ENCODE results near the gene CECR2. TPM values are rescaled to one million over a fixed set of nuclear protein-coding genes. Genes with fewer than 3 reads are reported as not detected.

The CECR2 gene
- polyA plus RNA-seq, 2 donors: 0.09 to 0.33 TPM

DNA sequence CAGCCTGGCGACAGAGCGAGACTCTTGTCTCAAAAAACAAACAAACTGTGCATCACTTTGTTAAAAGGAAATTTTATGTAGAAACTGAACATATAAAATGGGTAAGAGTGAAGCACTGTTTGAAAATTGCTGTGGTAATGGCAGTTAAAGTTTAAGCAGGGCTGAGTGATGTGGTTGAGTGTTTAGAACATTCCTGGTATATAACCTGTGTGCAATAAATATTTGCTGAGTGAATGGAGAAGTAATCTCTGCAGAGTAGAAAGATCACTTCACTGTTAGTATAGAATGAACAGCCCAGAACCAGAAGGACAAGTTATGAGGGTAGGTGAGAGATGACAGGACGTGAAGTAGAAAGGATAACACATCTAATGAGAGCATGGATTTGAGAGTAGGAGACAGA, 27.3 kb downstream of the CECR2 start:
- Histone ChIP-seq H3K4me1 (ENCODE audit: control insufficient read depth in 2 of 2, insufficient read depth in 2 of 2, low read length in 1 of 2) (no peaks in the 10 kb centered on the region), H3K4me3 (ENCODE audit: low read depth in 1 of 2, low read length in 2 of 2) (no peak overlapping the region), H3K9me3 (ENCODE audit: control insufficient read depth in 2 of 2, insufficient read depth in 1 of 2, low read depth in 1 of 2, low read length in 1 of 2) (no peaks in the 10 kb centered on the region), H3K36me3 (ENCODE audit: control insufficient read depth in 2 of 2, insufficient read depth in 2 of 2, low read length in 1 of 2) (no peaks in the 10 kb centered on the region), H3K27ac (ENCODE audit: low read depth in 2 of 2, low read length in 1 of 2) (no peak overlapping the region), H3K27me3 (ENCODE audit: control insufficient read depth in 1 of 2, insufficient read depth in 2 of 2, low read length in 2 of 2) (no peaks in the 10 kb centered on the region)
- 69 to 76% methylated on average over 3 of the region's 3 CpGs for WGBS, 2 donors

DNA sequence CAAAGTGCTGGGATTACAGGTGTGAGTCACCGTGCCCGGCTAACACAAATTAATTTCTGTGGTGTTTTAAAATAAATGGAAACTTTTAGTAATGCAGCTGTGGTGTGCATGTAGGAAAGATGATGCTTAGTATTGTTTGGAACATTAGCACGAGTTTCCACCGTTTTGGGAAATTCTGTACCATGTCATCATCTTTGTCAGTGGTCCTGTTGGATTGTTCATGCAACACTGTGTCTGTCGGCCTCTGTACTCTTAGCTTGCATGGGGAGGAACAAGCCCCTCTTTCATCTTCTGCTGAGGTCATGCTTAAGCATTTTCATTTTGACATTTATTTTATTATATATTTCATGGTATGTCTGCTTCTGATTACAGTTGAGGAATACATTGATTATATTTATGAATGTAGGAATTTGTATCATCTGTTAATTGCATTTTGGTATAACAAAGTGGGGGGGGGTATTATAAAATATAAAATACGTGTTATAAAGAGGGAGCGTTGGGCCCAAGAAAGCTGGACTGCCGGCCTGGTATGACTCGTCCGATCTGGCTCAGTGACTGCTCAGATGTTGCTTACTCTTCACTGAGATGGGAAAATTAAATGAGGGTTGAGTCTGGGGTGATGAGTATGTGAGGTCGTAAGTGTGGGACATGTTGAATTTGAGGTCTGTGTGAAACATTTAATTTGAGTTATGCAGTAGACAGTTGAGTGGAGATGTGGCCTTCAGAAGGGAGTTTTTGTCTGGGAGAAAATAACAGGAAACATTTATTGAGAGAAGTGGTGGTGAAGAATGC, 28.7 kb downstream of the CECR2 start:
- Histone ChIP-seq H3K4me1 (ENCODE audit: control insufficient read depth in 2 of 2, insufficient read depth in 2 of 2, low read length in 1 of 2) (no peaks in the 10 kb centered on the region), H3K27me3 (ENCODE audit: control insufficient read depth in 1 of 2, insufficient read depth in 2 of 2, low read length in 2 of 2) (no peaks in the 10 kb centered on the region), H3K4me3 (ENCODE audit: low read depth in 1 of 2, low read length in 2 of 2) (no peak overlapping the region), H3K27ac (ENCODE audit: low read depth in 2 of 2, low read length in 1 of 2) (no peak overlapping the region), H3K9me3 (ENCODE audit: control insufficient read depth in 2 of 2, insufficient read depth in 1 of 2, low read depth in 1 of 2, low read length in 1 of 2) (no peaks in the 10 kb centered on the region), H3K36me3 (ENCODE audit: control insufficient read depth in 2 of 2, insufficient read depth in 2 of 2, low read length in 1 of 2) (no peaks in the 10 kb centered on the region)
- 81% methylated on average over 11 of the region's 11 CpGs for WGBS, 2 donors

DNA sequence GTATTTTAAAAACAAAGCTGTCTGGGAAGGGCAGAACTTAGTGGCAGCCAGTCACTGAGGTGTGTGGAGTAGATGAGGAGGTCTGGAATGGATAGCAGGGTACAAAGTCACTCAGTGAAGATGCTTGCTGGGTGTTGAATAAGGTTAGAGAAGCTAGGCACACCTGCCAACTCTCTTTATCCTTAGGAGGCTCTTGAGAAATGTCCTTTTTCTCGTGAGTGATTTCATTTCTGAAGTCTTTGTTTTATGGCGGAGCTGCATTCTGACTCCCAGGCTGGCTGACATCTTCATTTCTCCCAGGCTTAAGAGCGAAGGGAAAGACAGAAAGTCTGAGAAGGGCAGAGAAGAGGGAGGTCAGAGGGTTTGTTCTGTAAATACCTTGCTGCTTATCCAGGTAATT, 31.0 kb downstream of the CECR2 start:
- 64 to 67% methylated on average over 3 of the region's 3 CpGs for WGBS, 2 donors
- Histone ChIP-seq H3K4me1 (ENCODE audit: control insufficient read depth in 2 of 2, insufficient read depth in 2 of 2, low read length in 1 of 2) (no peaks in the 10 kb centered on the region), H3K9me3 (ENCODE audit: control insufficient read depth in 2 of 2, insufficient read depth in 1 of 2, low read depth in 1 of 2, low read length in 1 of 2) (no peaks in the 10 kb centered on the region)

DNA sequence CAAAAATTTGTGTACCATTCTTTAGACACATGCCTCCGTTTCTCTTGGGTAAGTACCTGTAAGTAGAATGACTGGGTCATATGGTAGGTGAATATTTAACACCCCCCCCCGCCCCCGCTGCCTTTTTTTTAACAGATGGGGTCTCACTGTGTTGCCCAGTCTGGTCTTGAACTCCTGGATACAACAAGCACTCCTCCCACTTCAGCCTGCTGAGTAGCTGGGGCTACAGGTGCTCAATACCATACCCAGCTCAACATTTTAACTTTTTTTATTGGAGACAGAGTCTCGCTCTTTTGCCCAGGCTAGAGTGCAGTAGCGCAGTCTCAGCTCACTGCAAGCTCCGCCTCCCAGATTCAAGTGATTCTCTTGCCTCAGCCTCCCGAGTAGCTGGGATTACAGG, 32.5 kb downstream of the CECR2 start:
- Histone ChIP-seq H3K27me3 (ENCODE audit: control insufficient read depth in 1 of 2, insufficient read depth in 2 of 2, low read length in 2 of 2) (no peaks in the 10 kb centered on the region), H3K27ac (ENCODE audit: low read depth in 2 of 2, low read length in 1 of 2) (no peak overlapping the region), H3K9me3 (ENCODE audit: control insufficient read depth in 2 of 2, insufficient read depth in 1 of 2, low read depth in 1 of 2, low read length in 1 of 2) (no peaks in the 10 kb centered on the region), H3K4me3 (ENCODE audit: low read depth in 1 of 2, low read length in 2 of 2) (no peak overlapping the region), H3K4me1 (ENCODE audit: control insufficient read depth in 2 of 2, insufficient read depth in 2 of 2, low read length in 1 of 2) (no peaks in the 10 kb centered on the region), H3K36me3 (ENCODE audit: control insufficient read depth in 2 of 2, insufficient read depth in 2 of 2, low read length in 1 of 2) (no peaks in the 10 kb centered on the region)
- WGBS, 2 donors: 93% methylated on average over 7 of the region's 7 CpGs

More for the DNA sequence above, 31.0 kb downstream of the CECR2 start:
- Histone ChIP-seq H3K27ac (ENCODE audit: low read depth in 2 of 2, low read length in 1 of 2) (no peak overlapping the region), H3K27me3 (ENCODE audit: control insufficient read depth in 1 of 2, insufficient read depth in 2 of 2, low read length in 2 of 2) (no peaks in the 10 kb centered on the region), H3K4me3 (ENCODE audit: low read depth in 1 of 2, low read length in 2 of 2) (no peak overlapping the region), H3K36me3 (ENCODE audit: control insufficient read depth in 2 of 2, insufficient read depth in 2 of 2, low read length in 1 of 2) (no peaks in the 10 kb centered on the region)

DNA sequence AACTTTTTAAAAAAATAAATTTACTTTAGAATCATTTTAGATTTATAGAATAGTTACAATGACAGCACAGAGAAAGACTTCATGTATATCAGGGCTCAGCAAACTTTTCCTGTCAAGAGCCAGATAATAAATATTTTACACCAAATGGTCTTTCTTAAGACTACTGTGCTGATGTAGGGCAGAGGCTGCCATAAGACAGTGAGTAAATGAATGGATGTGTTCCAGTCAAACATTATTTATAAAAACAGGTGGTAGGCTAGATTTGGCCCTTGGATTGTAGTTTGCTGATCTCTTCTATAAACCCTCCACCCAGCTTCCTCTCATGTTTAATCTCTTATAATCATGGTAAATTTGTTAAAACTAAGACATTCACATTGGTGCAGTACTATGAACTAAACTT, 33.0 kb downstream of the CECR2 start:
- no peaks in the 10 kb centered on the region for H3K36me3 ChIP-seq (ENCODE audit: control insufficient read depth in 2 of 2, insufficient read depth in 2 of 2, low read length in 1 of 2)
- no peak overlapping the region for H3K27ac ChIP-seq (ENCODE audit: low read depth in 2 of 2, low read length in 1 of 2)
- H3K4me1 ChIP-seq (ENCODE audit: control insufficient read depth in 2 of 2, insufficient read depth in 2 of 2, low read length in 1 of 2): no peaks in the 10 kb centered on the region
- H3K9me3 ChIP-seq (ENCODE audit: control insufficient read depth in 2 of 2, insufficient read depth in 1 of 2, low read depth in 1 of 2, low read length in 1 of 2): no peaks in the 10 kb centered on the region
- no peaks in the 10 kb centered on the region for H3K27me3 ChIP-seq (ENCODE audit: control insufficient read depth in 1 of 2, insufficient read depth in 2 of 2, low read length in 2 of 2)
- no peak overlapping the region for H3K4me3 ChIP-seq (ENCODE audit: low read depth in 1 of 2, low read length in 2 of 2)

DNA sequence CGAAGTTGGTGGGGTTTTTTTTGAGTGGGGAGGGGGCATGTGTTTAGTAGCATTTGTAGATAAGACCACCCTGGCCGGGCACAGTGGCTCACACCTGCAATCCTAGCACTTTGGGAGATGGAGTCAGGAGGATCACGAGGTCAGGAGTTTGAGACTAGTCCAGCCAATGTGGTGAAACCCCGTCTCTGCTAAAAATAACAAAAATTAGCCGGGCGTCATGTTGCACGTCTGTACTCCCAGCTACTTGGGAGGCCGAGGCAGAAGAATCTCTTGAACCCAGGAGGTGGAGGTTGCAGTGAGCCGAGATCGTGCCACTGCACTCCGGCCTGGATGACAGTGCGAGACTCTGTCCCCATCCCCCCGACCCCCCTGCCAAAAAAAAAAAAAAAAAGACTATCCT, 34.6 kb downstream of the CECR2 start:
- Histone ChIP-seq H3K9me3 (ENCODE audit: control insufficient read depth in 2 of 2, insufficient read depth in 1 of 2, low read depth in 1 of 2, low read length in 1 of 2) (no peaks in the 10 kb centered on the region), H3K27me3 (ENCODE audit: control insufficient read depth in 1 of 2, insufficient read depth in 2 of 2, low read length in 2 of 2) (no peaks in the 10 kb centered on the region), H3K4me1 (ENCODE audit: control insufficient read depth in 2 of 2, insufficient read depth in 2 of 2, low read length in 1 of 2) (no peaks in the 10 kb centered on the region), H3K4me3 (ENCODE audit: low read depth in 1 of 2, low read length in 2 of 2) (no peak overlapping the region), H3K36me3 (ENCODE audit: control insufficient read depth in 2 of 2, insufficient read depth in 2 of 2, low read length in 1 of 2) (no peaks in the 10 kb centered on the region), H3K27ac (ENCODE audit: low read depth in 2 of 2, low read length in 1 of 2) (no peak overlapping the region)
- 70 to 78% methylated on average over 13 of the region's 13 CpGs for WGBS, 2 donors

DNA sequence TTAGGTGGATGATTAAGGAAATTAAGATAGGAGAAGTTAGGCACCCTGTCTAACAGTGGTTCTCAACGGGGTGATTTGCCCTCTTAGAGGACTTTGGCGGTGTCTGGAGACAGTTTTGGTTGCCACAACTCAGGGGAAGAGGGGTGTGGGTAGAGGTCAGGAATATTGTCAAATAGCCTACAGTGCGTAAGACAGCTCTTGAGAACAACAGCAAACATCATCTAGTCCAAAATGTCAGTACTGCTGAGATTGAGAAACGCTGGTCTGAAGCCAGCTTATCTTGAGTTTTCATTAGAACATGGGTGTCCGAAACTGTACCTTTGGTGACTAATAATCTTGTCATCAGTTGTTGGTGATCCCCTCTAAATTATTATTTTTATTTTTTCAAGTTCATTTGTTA, 38.4 kb downstream of the CECR2 start:
- no peak overlapping the region for H3K4me3 ChIP-seq (ENCODE audit: low read depth in 1 of 2, low read length in 2 of 2)
- H3K27ac ChIP-seq (ENCODE audit: low read depth in 2 of 2, low read length in 1 of 2): no peak overlapping the region
- H3K36me3 ChIP-seq (ENCODE audit: control insufficient read depth in 2 of 2, insufficient read depth in 2 of 2, low read length in 1 of 2): no peaks in the 10 kb centered on the region
- WGBS, 2 donors: 69 to 80% methylated on average over 5 of the region's 5 CpGs
- H3K27me3 ChIP-seq (ENCODE audit: control insufficient read depth in 1 of 2, insufficient read depth in 2 of 2, low read length in 2 of 2): no peaks in the 10 kb centered on the region
- H3K9me3 ChIP-seq (ENCODE audit: control insufficient read depth in 2 of 2, insufficient read depth in 1 of 2, low read depth in 1 of 2, low read length in 1 of 2): no peaks in the 10 kb centered on the region
- H3K4me1 ChIP-seq (ENCODE audit: control insufficient read depth in 2 of 2, insufficient read depth in 2 of 2, low read length in 1 of 2): no peaks in the 10 kb centered on the region

DNA sequence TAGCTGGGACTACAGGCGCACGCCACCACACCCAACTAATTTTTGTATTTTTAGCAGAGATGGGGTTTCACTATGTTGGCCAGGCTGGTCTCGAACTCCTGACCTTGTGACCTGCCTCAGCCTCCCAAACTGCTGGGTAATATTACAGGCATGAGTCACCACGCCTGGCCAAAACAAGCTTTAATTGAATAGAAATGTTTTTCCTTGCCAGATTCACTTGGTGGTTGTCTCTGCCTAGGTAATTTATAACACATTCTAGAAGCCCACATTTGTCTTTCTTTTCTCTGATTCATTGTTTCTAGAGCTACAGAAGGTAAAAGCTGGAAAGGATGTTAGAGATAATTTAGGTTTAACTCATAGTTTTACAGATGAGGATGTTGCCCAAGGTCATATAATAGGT, 41.3 kb downstream of the CECR2 start:
- Histone ChIP-seq H3K27me3 (ENCODE audit: control insufficient read depth in 1 of 2, insufficient read depth in 2 of 2, low read length in 2 of 2) (no peaks in the 10 kb centered on the region), H3K4me1 (ENCODE audit: control insufficient read depth in 2 of 2, insufficient read depth in 2 of 2, low read length in 1 of 2) (no peaks in the 10 kb centered on the region), H3K4me3 (ENCODE audit: low read depth in 1 of 2, low read length in 2 of 2) (no peak overlapping the region), H3K27ac (ENCODE audit: low read depth in 2 of 2, low read length in 1 of 2) (no peak overlapping the region), H3K9me3 (ENCODE audit: control insufficient read depth in 2 of 2, insufficient read depth in 1 of 2, low read depth in 1 of 2, low read length in 1 of 2) (no peaks in the 10 kb centered on the region), H3K36me3 (ENCODE audit: control insufficient read depth in 2 of 2, insufficient read depth in 2 of 2, low read length in 1 of 2) (no peaks in the 10 kb centered on the region)
- 80 to 88% methylated on average over 4 of the region's 4 CpGs for WGBS, 2 donors

DNA sequence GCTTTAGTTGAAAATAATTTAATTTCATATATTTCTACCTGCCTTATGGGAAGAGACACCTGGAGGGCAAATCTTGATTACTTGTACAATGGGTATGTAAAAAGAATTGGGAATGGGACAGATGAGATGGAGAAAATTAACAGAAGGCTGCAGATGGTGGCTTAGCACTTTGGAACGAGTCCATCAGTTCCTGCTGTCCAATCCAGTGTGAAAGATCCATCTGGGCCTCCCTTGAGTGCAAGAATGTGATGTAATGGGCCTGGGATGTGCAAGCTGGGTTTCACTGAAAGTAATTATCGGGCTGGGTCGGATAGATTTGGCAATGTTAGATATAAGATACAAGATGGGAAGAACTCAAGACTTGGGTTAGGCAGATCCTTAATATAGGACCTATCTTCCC, 42.0 kb downstream of the CECR2 start:
- Histone ChIP-seq H3K36me3 (ENCODE audit: control insufficient read depth in 2 of 2, insufficient read depth in 2 of 2, low read length in 1 of 2) (no peaks in the 10 kb centered on the region), H3K27me3 (ENCODE audit: control insufficient read depth in 1 of 2, insufficient read depth in 2 of 2, low read length in 2 of 2) (peaks cover 0 to 3% of the 10 kb centered on the region in 2 donors), H3K9me3 (ENCODE audit: control insufficient read depth in 2 of 2, insufficient read depth in 1 of 2, low read depth in 1 of 2, low read length in 1 of 2) (no peaks in the 10 kb centered on the region), H3K4me3 (ENCODE audit: low read depth in 1 of 2, low read length in 2 of 2) (no peak overlapping the region), H3K4me1 (ENCODE audit: control insufficient read depth in 2 of 2, insufficient read depth in 2 of 2, low read length in 1 of 2) (no peaks in the 10 kb centered on the region), H3K27ac (ENCODE audit: low read depth in 2 of 2, low read length in 1 of 2) (no peak overlapping the region)
- 52 to 59% methylated on average over 3 of the region's 3 CpGs for WGBS, 2 donors

DNA sequence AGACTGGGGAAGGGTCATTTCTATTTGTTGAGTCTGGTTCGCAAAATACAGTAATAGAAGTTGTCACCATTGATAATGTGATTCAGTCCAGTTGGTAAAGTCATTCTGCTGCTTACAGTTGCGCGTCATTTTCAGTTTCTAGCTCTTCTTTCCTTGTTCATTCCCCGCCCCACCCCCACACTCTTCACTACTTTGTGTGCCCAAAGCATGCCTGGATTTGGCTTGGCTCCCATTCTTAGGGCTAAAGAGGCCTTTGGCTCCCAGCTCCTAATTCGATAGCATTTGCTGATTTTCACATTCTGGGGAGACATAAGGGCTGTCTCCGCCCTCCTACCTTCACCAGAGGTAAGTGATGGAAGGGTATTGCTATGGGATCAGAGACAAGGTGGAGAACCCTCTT, 43.0 kb downstream of the CECR2 start:
- Histone ChIP-seq H3K27me3 (ENCODE audit: control insufficient read depth in 1 of 2, insufficient read depth in 2 of 2, low read length in 2 of 2) (peaks cover 0 to 3% of the 10 kb centered on the region in 2 donors), H3K9me3 (ENCODE audit: control insufficient read depth in 2 of 2, insufficient read depth in 1 of 2, low read depth in 1 of 2, low read length in 1 of 2) (no peaks in the 10 kb centered on the region), H3K4me1 (ENCODE audit: control insufficient read depth in 2 of 2, insufficient read depth in 2 of 2, low read length in 1 of 2) (no peaks in the 10 kb centered on the region), H3K36me3 (ENCODE audit: control insufficient read depth in 2 of 2, insufficient read depth in 2 of 2, low read length in 1 of 2) (no peaks in the 10 kb centered on the region), H3K27ac (ENCODE audit: low read depth in 2 of 2, low read length in 1 of 2) (no peak overlapping the region), H3K4me3 (ENCODE audit: low read depth in 1 of 2, low read length in 2 of 2) (no peak overlapping the region)
- WGBS, 2 donors: 84 to 90% methylated on average over 6 of the region's 6 CpGs
